Gastrocnemius medialis (tissue), 4 donors: ENCODE results near the gene ZSWIM4.

Experiments
- POLR2A ChIP-seq, 2 donors: fragments of 450-650 bp; IDR thresholded peaks; one replicate each; pipeline ENCODE4 v1.6.1; 2017; ENCODE audit warnings: antibody characterized with exemption in 2 of 2, mild to moderate bottlenecking in 2 of 2, moderate library complexity in 2 of 2
- TF ChIP-seq, protein P1 (sequence below), 5 experiments: fragments of 450-650 bp in 3 of 5; fragments of 200-600 bp in 2 of 5; sonication (generic) in 2 of 5; IDR thresholded peaks in 4 of 5; conservative IDR thresholded peaks in 1 of 5; 1 replicate in 4 of 5; 2 replicates in 1 of 5; pipeline ENCODE4 v1.5.1; 2016 to 2019; ENCODE audit warnings: antibody characterized with exemption in 5 of 5, mild to moderate bottlenecking in 3 of 5, moderate library complexity in 3 of 5

DNA sequence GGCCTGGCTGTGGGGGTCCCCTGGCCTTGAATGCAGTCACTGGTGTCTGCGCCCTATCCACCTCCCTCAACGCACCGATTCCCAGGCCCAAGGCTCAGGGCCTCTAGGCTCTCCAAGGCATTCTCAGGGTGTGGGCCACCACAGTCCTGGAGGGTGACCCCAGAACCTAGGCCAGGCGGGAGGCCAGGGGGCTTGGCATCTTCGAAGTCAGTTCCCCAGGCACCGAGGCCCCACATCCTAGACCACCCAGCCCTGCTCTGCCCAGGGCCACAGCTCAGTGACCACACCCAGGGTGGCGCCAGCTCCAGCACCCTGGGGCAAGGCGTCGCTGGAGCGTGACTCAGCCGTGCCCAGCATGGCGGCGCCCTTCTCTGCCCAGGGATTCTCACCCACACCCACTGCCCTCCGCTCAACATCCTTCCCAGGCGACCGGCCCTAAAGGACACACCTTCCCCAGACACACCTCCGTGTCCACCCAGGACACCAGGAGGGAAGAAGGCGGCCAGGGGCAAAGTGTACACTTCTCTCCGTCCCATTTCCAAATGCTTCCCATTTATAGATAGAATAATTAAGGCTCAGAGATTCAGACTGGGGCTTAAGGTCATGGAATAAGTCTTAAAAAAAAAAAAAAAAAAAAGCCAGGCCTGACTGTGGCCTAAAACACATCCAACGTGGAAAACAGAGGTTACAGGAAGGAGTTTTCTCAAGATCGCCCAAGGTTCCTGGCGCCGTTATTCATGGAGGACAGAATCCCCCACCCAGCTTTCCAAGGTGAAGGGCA, 45.3 kb downstream of the ZSWIM4 start:
- TF ChIP-seq, protein P1, sequence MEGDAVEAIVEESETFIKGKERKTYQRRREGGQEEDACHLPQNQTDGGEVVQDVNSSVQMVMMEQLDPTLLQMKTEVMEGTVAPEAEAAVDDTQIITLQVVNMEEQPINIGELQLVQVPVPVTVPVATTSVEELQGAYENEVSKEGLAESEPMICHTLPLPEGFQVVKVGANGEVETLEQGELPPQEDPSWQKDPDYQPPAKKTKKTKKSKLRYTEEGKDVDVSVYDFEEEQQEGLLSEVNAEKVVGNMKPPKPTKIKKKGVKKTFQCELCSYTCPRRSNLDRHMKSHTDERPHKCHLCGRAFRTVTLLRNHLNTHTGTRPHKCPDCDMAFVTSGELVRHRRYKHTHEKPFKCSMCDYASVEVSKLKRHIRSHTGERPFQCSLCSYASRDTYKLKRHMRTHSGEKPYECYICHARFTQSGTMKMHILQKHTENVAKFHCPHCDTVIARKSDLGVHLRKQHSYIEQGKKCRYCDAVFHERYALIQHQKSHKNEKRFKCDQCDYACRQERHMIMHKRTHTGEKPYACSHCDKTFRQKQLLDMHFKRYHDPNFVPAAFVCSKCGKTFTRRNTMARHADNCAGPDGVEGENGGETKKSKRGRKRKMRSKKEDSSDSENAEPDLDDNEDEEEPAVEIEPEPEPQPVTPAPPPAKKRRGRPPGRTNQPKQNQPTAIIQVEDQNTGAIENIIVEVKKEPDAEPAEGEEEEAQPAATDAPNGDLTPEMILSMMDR (IDR thresholded peaks at IDR 0.05 in 4 of 5, conservative IDR thresholded peaks at IDR 0.05 in 1 of 5): no peak
- TF ChIP-seq POLR2A (IDR thresholded peaks at IDR 0.05): peak; percentile 28 to 46
